H9 (cell line): ENCODE results near the gene DEFB128. TPM values are rescaled to one million over a fixed set of nuclear protein-coding genes. Genes with fewer than 3 reads are reported as not detected.

Experiments used
- DNase-seq: peaks from one replicate; pipeline ENCODE4 v3.0.0-alpha.2; 2017
- H2AFZ ChIP-seq: one replicate; pipeline ENCODE4 v1.6.1; 2013; ENCODE audit warnings: mild to moderate bottlenecking, low read length, control low read depth, moderate library complexity
- H2AK5ac ChIP-seq: 2 replicates; pipeline ENCODE4 v1.6.1; 2013; ENCODE audit warnings: low read length, control low read depth, mixed read lengths; ENCODE audit not compliant: insufficient read length
- H2BK120ac ChIP-seq: one replicate; pipeline ENCODE4 v1.6.1; 2013; ENCODE audit warnings: low read depth, mild to moderate bottlenecking, low read length, control low read depth, inconsistent platforms; ENCODE audit not compliant: poor library complexity, severe bottlenecking
- H2BK12ac ChIP-seq: 2 replicates; pipeline ENCODE4 v1.6.1; 2013; ENCODE audit warnings: low read length, control low read depth, mixed read lengths, low read depth; ENCODE audit not compliant: insufficient read length
- H2BK15ac ChIP-seq: 2 replicates; pipeline ENCODE4 v1.6.1; 2013; ENCODE audit warnings: low read depth, low read length, control low read depth
- H2BK20ac ChIP-seq: one replicate; pipeline ENCODE4 v1.6.1; 2013; ENCODE audit warnings: low read depth, mild to moderate bottlenecking, low read length, control low read depth, inconsistent platforms; ENCODE audit not compliant: poor library complexity, severe bottlenecking
- H2BK5ac ChIP-seq: 2 replicates; pipeline ENCODE4 v1.6.1; 2013; ENCODE audit warnings: low read length, control low read depth, mixed read lengths; ENCODE audit not compliant: insufficient read length
- H3K14ac ChIP-seq: 2 replicates; pipeline ENCODE4 v1.6.1; 2013; ENCODE audit warnings: low read length, control low read depth; ENCODE audit not compliant: insufficient read depth
- H3K18ac ChIP-seq: 2 replicates; pipeline ENCODE4 v1.6.1; 2013; ENCODE audit warnings: low read depth, mild to moderate bottlenecking, mixed read lengths, low read length, control low read depth; ENCODE audit not compliant: insufficient read length
- H3K23ac ChIP-seq: 2 replicates; pipeline ENCODE4 v1.6.1; 2013; ENCODE audit warnings: low read length, control low read depth, mixed read lengths, low read depth; ENCODE audit not compliant: insufficient read length
- H3K23me2 ChIP-seq: 2 replicates; pipeline ENCODE4 v1.6.1; 2013; ENCODE audit warnings: low read depth, mild to moderate bottlenecking, mixed read lengths, low read length, control low read depth; ENCODE audit not compliant: insufficient read length, poor library complexity, severe bottlenecking
- H3K27ac ChIP-seq: 2 replicates; pipeline ENCODE4 v1.5.1; 2013; ENCODE audit warnings: low read length, control low read depth, mixed read lengths, low read depth; ENCODE audit not compliant: insufficient read length
- H3K27me3 ChIP-seq: 2 replicates; pipeline ENCODE4 v1.6.1; 2013; ENCODE audit warnings: low read length, control low read depth, inconsistent platforms; ENCODE audit not compliant: insufficient read depth
- H3K4ac ChIP-seq: 2 replicates; pipeline ENCODE4 v1.6.1; 2013; ENCODE audit warnings: low read depth, mild to moderate bottlenecking, control low read depth, inconsistent platforms, low read length, moderate library complexity
- H3K4me1 ChIP-seq: 2 replicates; pipeline ENCODE4 v1.6.1; 2013; ENCODE audit warnings: low read length, control low read depth, inconsistent platforms; ENCODE audit not compliant: insufficient read depth
- H3K4me2 ChIP-seq: 2 replicates; pipeline ENCODE4 v1.6.1; 2013; ENCODE audit warnings: low read length, control low read depth, mixed read lengths; ENCODE audit not compliant: insufficient read length, insufficient read depth
- H3K56ac ChIP-seq: 2 replicates; pipeline ENCODE4 v1.6.1; 2013; ENCODE audit warnings: low read depth, mild to moderate bottlenecking, mixed read lengths, low read length, control low read depth; ENCODE audit not compliant: insufficient read length
- H3K79me1 ChIP-seq: 2 replicates; pipeline ENCODE4 v1.6.1; 2013; ENCODE audit warnings: low read depth, mild to moderate bottlenecking, moderate library complexity, low read length, control low read depth, inconsistent platforms; ENCODE audit not compliant: insufficient read depth, poor library complexity, severe bottlenecking
- H3K79me2 ChIP-seq: 2 replicates; pipeline ENCODE4 v1.6.1; 2013; ENCODE audit warnings: low read length, control low read depth, inconsistent platforms; ENCODE audit not compliant: insufficient read depth
- H3K9ac ChIP-seq: 2 replicates; pipeline ENCODE4 v1.6.1; 2013; ENCODE audit warnings: low read length, control low read depth, mixed read lengths; ENCODE audit not compliant: insufficient read length; ENCODE audit errors: extremely low read depth
- H3K9me3 ChIP-seq: one replicate; pipeline ENCODE4 v1.6.1; 2013; ENCODE audit warnings: low read depth, low read length, inconsistent platforms; ENCODE audit not compliant: control insufficient read depth
- H3T11ph ChIP-seq: one replicate; pipeline ENCODE4 v1.6.1; 2013; ENCODE audit warnings: mild to moderate bottlenecking, low read length, control low read depth, inconsistent platforms
- H4K20me1 ChIP-seq: one replicate; pipeline ENCODE4 v1.6.1; 2013; ENCODE audit not compliant: control insufficient read depth, insufficient read length, insufficient read depth
- H4K5ac ChIP-seq: 2 replicates; pipeline ENCODE4 v1.6.1; 2013; ENCODE audit warnings: low read depth, mild to moderate bottlenecking, mixed read lengths, low read length, control low read depth; ENCODE audit not compliant: insufficient read length
- H4K8ac ChIP-seq: replicated peaks from 2 replicates; pipeline ENCODE4 v1.6.1; 2013; ENCODE audit warnings: low read length, control low read depth, mixed read lengths, low read depth; ENCODE audit not compliant: insufficient read length
- H4K91ac ChIP-seq: 2 replicates; pipeline ENCODE4 v1.6.1; 2013; ENCODE audit warnings: low read depth, mild to moderate bottlenecking, moderate library complexity, mixed read lengths, low read length, control low read depth; ENCODE audit not compliant: insufficient read length
- H3K27ac Mint-ChIP-seq, 3 experiments: 2 replicates in 2 of 3; 3 replicates in 1 of 3; pipeline ENCODE4 v1.8.0; 2020 to 2021; ENCODE audit warnings: mixed read lengths in 3 of 3, mild to moderate bottlenecking in 1 of 3, moderate library complexity in 1 of 3
- H3K27me3 Mint-ChIP-seq: 2 replicates; pipeline ENCODE4 v1.8.0; 2021; ENCODE audit warnings: low read depth, mild to moderate bottlenecking, moderate library complexity, mixed read lengths
- H3K36me3 Mint-ChIP-seq, 3 experiments: 2 replicates in 2 of 3; 3 replicates in 1 of 3; pipeline ENCODE4 v1.8.0; 2020 to 2021; ENCODE audit warnings: low read depth in 3 of 3, mixed read lengths in 3 of 3; ENCODE audit not compliant: insufficient read depth in 1 of 3
- H3K4me1 Mint-ChIP-seq, 2 experiments: 2 replicates each; pipeline ENCODE4 v1.8.0; 2020; ENCODE audit warnings: mixed read lengths in 2 of 2
- H3K4me3 Mint-ChIP-seq, 2 experiments: 2 replicates in 1 of 2; 3 replicates in 1 of 2; pipeline ENCODE4 v1.8.0; 2020 to 2021; ENCODE audit warnings: mild to moderate bottlenecking in 2 of 2, mixed read lengths in 2 of 2, moderate library complexity in 1 of 2
- H3K9me3 Mint-ChIP-seq, 2 experiments: 2 replicates in 1 of 2; 3 replicates in 1 of 2; pipeline ENCODE4 v1.8.0; 2020; ENCODE audit warnings: mild to moderate bottlenecking in 2 of 2, mixed read lengths in 2 of 2, moderate library complexity in 1 of 2
- WGBS: extraction: QIAGEN DNeasy Blood & Tissue Kit; methylation state at CpG from one replicate; pipeline ENCODE4 v1.1.7; 2013; ENCODE audit warnings: missing lambda C conversion rate, low lambda C conversion rate, mixed read lengths; ENCODE audit not compliant: insufficient read length; ENCODE audit errors: extremely low coverage; 5-methylcytosine and 5-hydroxymethylcytosine counted together
- total RNA-seq: library from RNA; stranded (reverse); gene quantifications from 2 replicates; pipeline ENCODE4 v1.2.1, GENCODE V29; 2021
- TF ChIP-seq, protein P1 (sequence below): fragments of 200-600 bp; sonication (generic); conservative IDR thresholded peaks from 3 replicates; pipeline ENCODE4 v1.8.0; 2021; ENCODE audit warnings: antibody characterized with exemption, mild to moderate bottlenecking

Gene DEFB128
- total RNA-seq, 1 experiment from 2014 or later, result not detected

DNA sequence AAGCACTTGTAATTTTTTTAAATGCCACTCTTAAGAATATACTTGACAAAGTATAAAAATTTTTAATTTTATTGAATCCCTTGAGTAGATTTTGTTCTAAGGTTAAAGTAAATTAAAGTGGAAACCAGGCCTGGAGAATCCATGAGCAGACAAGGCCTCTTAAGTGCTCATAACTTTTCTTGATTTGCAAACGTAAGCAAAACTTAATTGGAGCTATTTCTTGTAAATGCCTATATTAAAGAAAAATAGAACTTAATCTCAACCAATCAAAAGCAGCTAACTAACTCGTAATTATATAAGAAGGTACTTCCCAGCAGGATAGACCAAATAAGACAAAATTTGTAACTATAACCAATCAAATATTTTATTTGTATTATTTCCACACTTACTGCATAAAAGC, 24.9 kb upstream of the DEFB128 start:
- Histone ChIP-seq H3K4ac (no peak overlapping the region), H3K9me3 (no peaks in the 10 kb centered on the region), H3K23ac (no peak overlapping the region), H3K14ac (no peak overlapping the region), H4K5ac (no peak overlapping the region), H3K27ac (no peak overlapping the region), H3K23me2 (no peaks in the 10 kb centered on the region), H4K20me1 (no peaks in the 10 kb centered on the region), H2BK120ac (no peak overlapping the region), H2BK5ac (no peak overlapping the region), H2BK15ac (no peak overlapping the region), H4K8ac (no peak overlapping the region), H2AK5ac (no peak overlapping the region), H3K27me3 (no peaks in the 10 kb centered on the region; the same call in 1 of the 2 replicates), H2AFZ (no peak overlapping the region), H3K4me2 (no peak overlapping the region), H2BK20ac (no peak overlapping the region), H2BK12ac (no peak overlapping the region), H3K79me1 (no peaks in the 10 kb centered on the region), H4K91ac (no peak overlapping the region), H3T11ph (no peak overlapping the region), H3K4me1 (no peaks in the 10 kb centered on the region), H3K9ac (no peak overlapping the region), H3K79me2 (no peaks in the 10 kb centered on the region), H3K56ac (no peak overlapping the region), H3K18ac (no peak overlapping the region)
- Mint-ChIP-seq H3K4me1 (peaks cover 0 to 5% of the 10 kb centered on the region in 2 experiments; a peak in 1 of 4 replicates), H3K4me3 (no peak overlapping the region), H3K27ac (no peak overlapping the region), H3K27me3 (peaks cover 95% of the 10 kb centered on the region), H3K9me3 (no peaks in the 10 kb centered on the region; a peak in 2 of 5 replicates), H3K36me3 (no peaks in the 10 kb centered on the region)
- DNase-seq, result no peak
- WGBS, result no CpG with 5 or more reads among the region's 2 CpGs
- TF ChIP-seq, protein P1, sequence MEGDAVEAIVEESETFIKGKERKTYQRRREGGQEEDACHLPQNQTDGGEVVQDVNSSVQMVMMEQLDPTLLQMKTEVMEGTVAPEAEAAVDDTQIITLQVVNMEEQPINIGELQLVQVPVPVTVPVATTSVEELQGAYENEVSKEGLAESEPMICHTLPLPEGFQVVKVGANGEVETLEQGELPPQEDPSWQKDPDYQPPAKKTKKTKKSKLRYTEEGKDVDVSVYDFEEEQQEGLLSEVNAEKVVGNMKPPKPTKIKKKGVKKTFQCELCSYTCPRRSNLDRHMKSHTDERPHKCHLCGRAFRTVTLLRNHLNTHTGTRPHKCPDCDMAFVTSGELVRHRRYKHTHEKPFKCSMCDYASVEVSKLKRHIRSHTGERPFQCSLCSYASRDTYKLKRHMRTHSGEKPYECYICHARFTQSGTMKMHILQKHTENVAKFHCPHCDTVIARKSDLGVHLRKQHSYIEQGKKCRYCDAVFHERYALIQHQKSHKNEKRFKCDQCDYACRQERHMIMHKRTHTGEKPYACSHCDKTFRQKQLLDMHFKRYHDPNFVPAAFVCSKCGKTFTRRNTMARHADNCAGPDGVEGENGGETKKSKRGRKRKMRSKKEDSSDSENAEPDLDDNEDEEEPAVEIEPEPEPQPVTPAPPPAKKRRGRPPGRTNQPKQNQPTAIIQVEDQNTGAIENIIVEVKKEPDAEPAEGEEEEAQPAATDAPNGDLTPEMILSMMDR, result no peak
